ENCODE results near the gene CCDC188. TPM values are rescaled to one million over a fixed set of nuclear protein-coding genes. Genes with fewer than 3 reads are reported as not detected.

CCDC188 gene
- total RNA-seq, 2 experiments from 2014 or later = not detected

DNA sequence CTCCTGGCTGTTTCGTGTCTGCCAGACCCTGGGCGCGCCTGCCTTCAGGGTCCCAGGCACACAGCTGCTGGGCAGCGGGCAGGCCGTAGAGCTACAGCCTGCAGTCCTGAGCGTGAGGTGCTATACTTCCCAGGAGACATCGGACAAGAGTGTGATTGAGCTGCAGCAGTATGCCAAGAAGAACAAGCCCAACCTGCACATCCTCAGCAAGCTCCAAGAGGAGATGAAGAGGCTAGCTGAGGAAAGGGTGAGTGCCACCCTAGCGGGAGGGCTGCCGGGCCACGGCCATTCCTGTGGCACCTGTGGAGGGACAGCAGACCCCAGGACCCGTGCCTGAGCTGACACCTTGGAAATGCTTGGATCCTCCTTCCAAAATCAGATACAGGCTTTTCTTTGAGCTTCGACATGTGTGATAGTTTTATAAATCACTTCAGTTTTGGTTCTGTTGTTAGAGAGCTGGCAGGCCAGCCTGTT lies 42.1 kb downstream of the CCDC188 start:
- Histone ChIP-seq H2AFZ (ENCODE audit: low read length) (no peak overlapping the region), H3K4me2 (ENCODE audit: low read length) (no peak overlapping the region), H3K4me3 (ENCODE audit: low read depth, low read length, poor library complexity, severe bottlenecking) (no peak overlapping the region), H3K27ac (ENCODE audit: low read depth, low read length, poor library complexity, severe bottlenecking) (no peak overlapping the region), H3K36me3 (ENCODE audit: insufficient read depth, low read length) (peaks cover 96% of the 10 kb centered on the region), H3K9me3 (ENCODE audit: low read length) (no peaks in the 10 kb centered on the region), H3K4me1 (ENCODE audit: insufficient read depth, low read length, poor library complexity, severe bottlenecking) (peaks cover 24% of the 10 kb centered on the region), H3K79me2 (ENCODE audit: insufficient read depth, low read depth, low read length) (no peaks in the 10 kb centered on the region), H4K20me1 (ENCODE audit: insufficient read depth, low read length) (no peaks in the 10 kb centered on the region), H3K9me2 (ENCODE audit: insufficient read depth, low read length) (no peaks in the 10 kb centered on the region)
- CTCF ChIA-PET (ENCODE audit: unreplicated experiment) = no interaction called here
- intact Hi-C loops (cut with micrococcal nuclease; ENCODE audit: unreplicated experiment) = no loop called here
- no peak for DNase-seq (ENCODE audit: low spot score)
- no peak for TF ChIP-seq EZH2phosphoT487 (IDR thresholded peaks at IDR 0.05; ENCODE audit: borderline replicate concordance, low read depth, low read length)
- TF ChIP-seq CTCF (conservative IDR thresholded peaks at IDR 0.05; ENCODE audit: low read length) = no peak
- POLR2A ChIA-PET = no interaction called here
- BruUV-seq (replicated peaks) = no TSS peak

GRCh38 chr22:20107951-20108756 lies 42.7 kb downstream of the CCDC188 start:
- Histone ChIP-seq H3K79me2 (ENCODE audit: insufficient read depth, low read depth, low read length) (no peaks in the 10 kb centered on the region), H3K4me1 (ENCODE audit: insufficient read depth, low read length, poor library complexity, severe bottlenecking) (peaks cover 24% of the 10 kb centered on the region), H3K4me3 (ENCODE audit: low read depth, low read length, poor library complexity, severe bottlenecking) (no peak overlapping the region), H3K4me2 (ENCODE audit: low read length) (no peak overlapping the region), H3K9me3 (ENCODE audit: low read length) (no peaks in the 10 kb centered on the region), H3K27ac (ENCODE audit: low read depth, low read length, poor library complexity, severe bottlenecking) (no peak overlapping the region), H3K9me2 (ENCODE audit: insufficient read depth, low read length) (no peaks in the 10 kb centered on the region), H4K20me1 (ENCODE audit: insufficient read depth, low read length) (no peaks in the 10 kb centered on the region), H3K36me3 (ENCODE audit: insufficient read depth, low read length) (peaks cover 95% of the 10 kb centered on the region), H2AFZ (ENCODE audit: low read length) (no peak overlapping the region)
- ChIA-PET CTCF (ENCODE audit: unreplicated experiment) (no interaction called here), POLR2A (no interaction called here)
- no peak for TF ChIP-seq CTCF (conservative IDR thresholded peaks at IDR 0.05; ENCODE audit: low read length)
- TF ChIP-seq EZH2phosphoT487 (IDR thresholded peaks at IDR 0.05; ENCODE audit: borderline replicate concordance, low read depth, low read length) = no peak
- no peak for DNase-seq (ENCODE audit: low spot score)
- no TSS peak for BruUV-seq (replicated peaks)
- intact Hi-C loops (cut with micrococcal nuclease; ENCODE audit: unreplicated experiment) = no loop called here

DNA sequence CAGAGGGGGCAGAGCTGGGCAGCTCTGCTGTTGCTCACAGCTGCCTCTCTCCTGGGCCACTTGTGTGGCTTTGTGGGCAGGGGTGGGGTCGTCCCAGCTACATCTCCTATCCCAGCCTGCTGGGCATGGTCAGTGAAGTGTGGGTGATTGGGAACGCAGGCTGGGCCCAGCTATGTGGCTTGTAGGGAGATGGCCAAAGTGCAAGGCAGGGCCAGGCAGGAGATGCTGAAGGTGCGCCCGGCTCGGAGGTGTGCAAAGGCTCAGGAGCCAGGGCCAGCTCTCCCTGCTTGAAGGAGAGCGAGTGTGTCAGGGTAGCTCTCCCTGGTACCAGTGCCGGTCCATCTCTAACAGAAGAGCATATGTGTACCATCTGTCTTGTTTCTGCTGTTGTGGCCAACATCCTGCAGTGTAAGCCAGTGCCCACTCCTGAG lies 43.4 kb downstream of the CCDC188 start:
- TF ChIP-seq CTCF (conservative IDR thresholded peaks at IDR 0.05; ENCODE audit: low read length) = no peak
- no peak for TF ChIP-seq EZH2phosphoT487 (IDR thresholded peaks at IDR 0.05; ENCODE audit: borderline replicate concordance, low read depth, low read length)
- H3K9me2 ChIP-seq (ENCODE audit: insufficient read depth, low read length) = no peaks in the 10 kb centered on the region
- H3K79me2 ChIP-seq (ENCODE audit: insufficient read depth, low read depth, low read length) = no peaks in the 10 kb centered on the region
- no peak overlapping the region for H3K27ac ChIP-seq (ENCODE audit: low read depth, low read length, poor library complexity, severe bottlenecking)
- H4K20me1 ChIP-seq (ENCODE audit: insufficient read depth, low read length) = no peaks in the 10 kb centered on the region
- BruUV-seq (replicated peaks) = no TSS peak
- ChIA-PET CTCF (ENCODE audit: unreplicated experiment) (no interaction called here), POLR2A (no interaction called here)
- peaks cover 90% of the 10 kb centered on the region for H3K36me3 ChIP-seq (ENCODE audit: insufficient read depth, low read length)
- H3K9me3 ChIP-seq (ENCODE audit: low read length) = no peaks in the 10 kb centered on the region
- H3K4me2 ChIP-seq (ENCODE audit: low read length) = no peak overlapping the region
- H3K4me3 ChIP-seq (ENCODE audit: low read depth, low read length, poor library complexity, severe bottlenecking) = no peak overlapping the region
- H3K4me1 ChIP-seq (ENCODE audit: insufficient read depth, low read length, poor library complexity, severe bottlenecking) = peaks cover 21% of the 10 kb centered on the region
- no peak overlapping the region for H2AFZ ChIP-seq (ENCODE audit: low read length)
- intact Hi-C loops (cut with micrococcal nuclease; ENCODE audit: unreplicated experiment) = no loop called here
- no peak for DNase-seq (ENCODE audit: low spot score)

Measured in OCI-LY7 (cell line).